HG02884 (cell line): ENCODE measurements around the gene ELFN2.
"Not testable (repeated sequence)": the region's sequence is repeated elsewhere in the genome, so short reads cannot be mapped to it uniquely, and the experiment has no call there.

ENCODE experiments used
- ATAC-seq: cut with Tn5 transposase; IDR thresholded peaks from one replicate; pipeline ENCODE4 v1.9.1; 2021; ENCODE audit warnings: mild to moderate bottlenecking, moderate library complexity; ENCODE audit not compliant: unreplicated experiment

ELFN2 gene

DNA sequence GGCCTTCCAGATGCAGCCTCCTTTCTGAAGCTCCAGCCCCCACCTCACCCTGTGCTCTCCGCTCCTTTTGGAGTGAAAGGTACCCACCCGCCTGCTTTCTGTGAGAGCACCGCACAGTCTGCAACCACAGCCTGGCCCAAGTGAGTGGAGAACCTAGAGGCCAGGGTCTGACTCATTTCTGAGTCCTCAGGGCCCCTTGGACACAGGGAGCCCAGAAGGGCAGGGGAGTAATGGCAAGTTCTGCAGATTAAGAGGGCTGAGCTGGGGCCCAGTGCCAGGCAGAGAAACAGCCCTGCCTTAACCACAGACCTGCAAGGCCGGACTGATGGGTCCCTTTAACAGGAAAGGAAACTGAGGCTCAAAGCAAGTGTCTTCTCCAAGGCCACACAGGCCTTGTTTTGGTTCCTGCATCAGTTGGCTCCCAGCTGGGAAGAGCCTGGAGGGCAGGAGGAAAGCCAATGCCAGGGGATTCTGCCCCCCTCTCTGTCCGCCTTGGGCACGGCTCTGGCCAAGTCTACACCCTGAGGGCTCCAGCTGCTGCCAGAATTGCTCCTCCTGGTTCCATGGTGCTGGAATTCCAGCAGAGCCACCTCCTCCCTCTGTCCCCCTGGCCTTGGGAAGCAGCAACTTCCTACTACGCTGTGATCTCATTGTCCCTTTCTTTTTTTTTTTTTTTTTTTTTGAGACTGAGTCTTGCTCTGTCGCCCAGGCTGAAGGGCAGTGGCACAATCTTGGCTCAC is 89.9 kb downstream of the ELFN2 start:
- no peak for ATAC-seq

DNA sequence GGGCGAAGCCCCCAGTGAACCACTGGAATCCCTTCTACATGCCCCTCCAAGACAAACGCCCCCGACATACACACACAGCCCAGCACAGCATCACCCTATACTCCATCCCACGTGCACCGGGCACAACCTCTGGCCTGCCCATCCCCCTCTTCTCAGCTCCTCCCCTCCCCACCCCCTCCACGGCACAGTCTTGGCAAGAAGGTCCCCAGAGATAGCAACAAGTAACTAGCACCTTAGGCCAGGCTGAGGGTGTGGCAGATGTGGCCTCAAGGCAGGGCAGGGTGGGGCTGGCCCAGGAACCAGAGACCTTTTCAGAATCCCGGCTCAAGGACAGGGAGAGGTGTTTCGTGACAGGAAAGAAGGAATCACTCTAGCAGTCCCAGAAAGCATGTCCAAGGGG is 90.7 kb downstream of the ELFN2 start:
- no peak for ATAC-seq

DNA sequence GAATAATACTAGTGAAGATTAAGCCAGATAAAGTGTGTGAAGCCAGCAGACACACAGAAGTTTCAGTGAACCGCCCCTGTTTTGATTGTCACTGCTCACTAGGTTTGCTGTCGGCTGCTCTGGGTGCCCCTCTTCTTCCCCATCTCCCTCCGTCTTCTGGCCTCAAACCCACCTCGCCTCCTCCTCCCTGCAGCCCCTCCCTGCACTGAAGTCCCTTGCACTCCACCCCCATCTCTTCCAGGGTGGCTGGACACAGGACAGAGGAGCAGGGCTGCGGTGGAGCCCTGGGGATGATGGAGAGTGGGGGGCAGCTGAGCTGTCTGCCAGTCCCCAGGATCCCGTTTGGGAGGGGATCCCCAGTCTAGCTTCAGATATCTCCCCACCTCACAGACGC is 91.5 kb downstream of the ELFN2 start:
- ATAC-seq: no peak

DNA sequence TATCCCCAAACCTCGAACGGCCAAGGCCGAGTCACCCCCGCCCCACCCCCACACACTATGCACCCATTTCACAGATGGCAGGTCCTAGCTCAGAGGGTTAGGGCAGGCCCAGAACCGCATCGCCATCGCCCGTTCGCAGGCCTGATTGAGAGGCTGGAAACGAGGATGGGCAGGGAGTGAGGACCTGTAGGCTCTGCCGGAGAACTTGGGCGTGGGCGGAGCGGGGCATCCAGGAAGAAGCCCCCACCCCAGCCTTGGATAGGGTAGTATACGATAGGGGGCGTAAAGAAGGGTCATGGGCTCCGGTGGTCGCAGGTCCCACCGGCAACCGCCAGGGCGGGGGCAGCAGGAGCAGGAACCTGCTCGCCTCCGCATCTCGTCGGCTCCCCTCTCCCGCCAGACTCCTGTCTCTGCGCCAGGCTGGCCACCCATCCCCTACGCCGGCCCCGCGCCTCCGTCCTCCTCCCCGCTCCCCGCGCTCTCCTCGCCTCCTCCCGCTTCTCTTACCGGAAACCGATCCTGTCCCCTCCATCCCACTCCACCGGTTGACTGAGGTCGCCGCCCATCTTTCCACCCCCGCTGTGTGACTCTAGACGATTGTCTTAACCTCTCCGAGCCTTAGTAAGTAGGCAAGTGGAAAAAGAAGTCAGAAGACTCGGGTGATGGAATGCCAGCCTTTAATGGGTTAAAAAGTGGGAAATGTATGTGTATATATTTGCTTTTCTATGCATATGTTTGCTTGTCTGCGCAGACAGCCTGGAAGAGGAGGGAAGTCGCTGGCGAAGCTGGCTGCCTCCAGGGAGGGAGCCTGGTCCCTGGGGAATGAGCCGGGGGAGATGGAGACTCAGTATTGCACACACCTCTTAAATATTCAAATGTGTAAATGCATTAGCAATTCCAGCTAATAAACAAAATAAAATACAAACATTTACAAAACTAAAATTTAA is 92.1 kb downstream of the ELFN2 start:
- no peak for ATAC-seq

DNA sequence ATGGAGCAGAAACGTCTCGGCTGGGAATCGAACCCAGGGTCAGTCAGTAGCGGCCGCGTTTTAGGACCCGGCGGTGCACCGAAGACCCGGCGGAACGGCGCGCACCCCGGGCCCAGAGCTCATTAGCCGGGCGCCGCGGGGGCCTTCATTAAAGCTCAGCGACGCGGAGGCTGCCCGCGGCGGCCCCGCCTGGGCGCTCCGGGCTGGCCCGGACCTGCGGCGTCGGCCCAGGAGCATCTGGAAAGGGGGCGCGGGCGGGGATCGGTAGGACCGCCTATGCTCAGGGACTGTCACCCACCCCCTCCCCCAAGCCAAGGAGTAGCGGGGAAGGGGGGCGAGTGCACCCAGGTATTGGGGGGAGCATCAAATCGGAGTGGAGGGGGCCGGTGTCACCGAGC is 92.8 kb downstream of the ELFN2 start:
- no peak for ATAC-seq

DNA sequence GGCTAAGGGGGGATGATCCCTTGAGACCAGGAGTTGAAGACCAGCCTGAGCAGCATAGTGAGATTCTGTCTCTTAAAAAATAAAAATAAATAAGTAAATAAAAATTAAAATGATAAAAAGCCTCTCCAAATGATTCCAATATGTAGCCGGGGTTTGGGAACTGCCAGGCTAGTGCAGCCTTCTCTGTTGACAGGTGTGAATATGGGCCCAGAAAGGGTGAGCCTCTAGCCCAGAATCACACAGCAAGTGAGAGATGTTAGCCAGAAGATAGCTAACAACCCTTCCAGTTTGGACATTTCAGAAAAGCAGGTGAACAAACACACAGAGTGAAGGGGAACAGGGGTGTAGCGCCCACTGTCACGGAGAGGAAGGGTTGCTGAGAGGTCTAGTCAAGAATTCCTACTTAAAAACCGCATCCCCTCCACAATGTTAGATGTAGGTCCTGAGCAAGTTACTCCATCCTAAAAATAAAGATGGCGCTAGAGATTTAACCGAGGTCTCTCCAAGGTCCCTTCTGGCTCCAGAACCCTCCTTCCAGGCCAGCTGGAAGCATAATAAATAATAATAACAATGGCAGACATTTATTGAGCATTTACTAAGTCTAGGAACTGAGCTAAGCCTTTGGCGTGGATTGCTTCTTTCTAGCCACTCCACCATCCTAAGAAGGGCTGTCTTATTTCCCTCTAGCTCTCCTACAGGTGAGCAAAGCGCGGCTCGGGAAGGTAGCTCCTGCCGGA is 93.4 kb downstream of the ELFN2 start:
- no peak for ATAC-seq

DNA sequence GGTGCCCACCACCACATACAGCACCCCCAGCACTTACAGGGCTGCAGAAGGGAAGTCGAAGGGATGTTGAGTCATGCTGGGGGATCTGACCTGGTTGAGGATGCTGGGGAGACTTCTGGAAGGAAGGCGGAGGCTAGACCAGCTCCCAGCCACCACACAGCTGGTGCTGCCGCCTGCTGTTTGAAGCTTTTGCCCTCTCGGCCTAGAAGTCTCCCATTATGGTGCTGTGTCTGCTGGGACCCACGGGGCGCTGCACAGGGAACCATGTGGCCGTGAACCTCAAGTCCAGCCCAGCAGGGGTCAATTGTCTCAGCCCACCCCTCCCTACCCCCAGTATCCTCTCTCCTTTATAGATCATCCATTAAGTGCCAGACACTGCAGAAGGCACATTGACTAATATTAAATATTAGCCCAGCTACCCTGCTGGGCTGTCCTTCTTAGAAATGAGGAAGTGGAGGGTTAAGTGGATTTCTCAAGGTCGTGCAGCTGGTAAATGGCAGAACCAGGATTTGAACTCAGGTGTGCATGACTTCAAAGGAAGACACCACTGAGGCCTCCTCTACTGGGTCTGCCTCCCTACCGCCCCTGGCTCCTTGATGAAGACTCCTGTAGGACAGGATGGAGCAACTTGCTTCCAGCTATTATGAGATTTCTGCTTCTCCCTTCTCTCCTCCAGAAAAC is 95.3 kb downstream of the ELFN2 start:
- no peak for ATAC-seq

DNA sequence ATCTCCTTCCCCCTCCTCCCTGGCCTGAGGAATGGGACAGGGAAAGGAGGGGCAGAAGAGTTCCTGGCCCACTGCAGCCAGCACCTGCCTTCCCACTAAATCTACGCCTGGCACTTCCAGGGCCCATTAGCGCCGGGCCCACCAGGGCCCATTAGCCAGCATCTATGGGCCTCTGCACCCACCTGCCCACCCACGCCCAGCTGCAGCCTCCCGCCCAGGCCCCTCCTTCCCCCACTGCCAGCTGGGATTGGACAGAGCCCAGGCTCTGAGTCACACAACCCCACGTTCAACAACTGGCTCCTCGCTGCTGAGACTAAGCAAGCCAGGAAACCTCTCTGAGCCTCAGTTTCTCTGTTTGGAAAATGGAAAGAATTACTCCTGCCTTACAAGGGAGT is 96.2 kb downstream of the ELFN2 start:
- ATAC-seq: no peak

DNA sequence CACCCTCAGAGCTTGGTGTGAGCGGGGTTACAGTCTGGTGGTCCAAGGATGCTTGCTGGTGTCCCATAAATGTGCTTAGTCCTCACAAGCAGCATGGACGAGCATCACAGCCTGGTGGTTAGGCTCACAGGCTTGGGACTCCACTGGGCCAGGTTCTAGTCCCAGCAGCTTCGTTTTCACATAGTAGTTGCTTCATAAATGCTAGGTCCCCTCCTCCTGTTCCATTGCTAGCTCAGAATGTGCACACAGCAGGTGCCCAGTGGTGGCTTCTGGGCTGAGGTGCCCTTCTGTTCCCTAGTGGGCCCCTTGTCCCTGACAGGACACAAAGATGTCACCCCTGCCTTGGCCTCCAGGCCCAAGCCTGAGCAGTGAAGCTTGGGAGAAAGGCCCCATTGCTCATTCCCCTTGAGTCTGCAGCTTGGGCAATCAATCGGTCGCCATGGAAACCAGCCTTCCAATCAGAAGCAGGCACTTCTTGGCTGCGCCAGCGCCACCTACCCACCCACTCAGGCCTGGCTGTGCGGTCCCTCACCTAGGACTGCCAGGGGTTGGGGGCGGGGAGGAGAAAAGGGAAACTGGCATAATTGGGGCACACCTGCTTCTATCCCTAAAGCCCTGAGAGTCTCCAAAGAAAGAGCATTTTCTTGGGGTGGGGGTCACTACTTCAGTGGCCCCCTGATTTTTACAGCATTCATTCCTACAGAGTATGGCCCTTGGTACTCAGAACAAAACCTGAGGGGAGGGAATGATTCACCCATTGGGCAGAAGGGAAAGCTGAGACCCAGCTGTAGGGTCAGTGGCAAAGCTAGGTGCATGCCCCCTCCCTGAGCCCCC is 96.9 kb downstream of the ELFN2 start:
- ATAC-seq: no peak

DNA sequence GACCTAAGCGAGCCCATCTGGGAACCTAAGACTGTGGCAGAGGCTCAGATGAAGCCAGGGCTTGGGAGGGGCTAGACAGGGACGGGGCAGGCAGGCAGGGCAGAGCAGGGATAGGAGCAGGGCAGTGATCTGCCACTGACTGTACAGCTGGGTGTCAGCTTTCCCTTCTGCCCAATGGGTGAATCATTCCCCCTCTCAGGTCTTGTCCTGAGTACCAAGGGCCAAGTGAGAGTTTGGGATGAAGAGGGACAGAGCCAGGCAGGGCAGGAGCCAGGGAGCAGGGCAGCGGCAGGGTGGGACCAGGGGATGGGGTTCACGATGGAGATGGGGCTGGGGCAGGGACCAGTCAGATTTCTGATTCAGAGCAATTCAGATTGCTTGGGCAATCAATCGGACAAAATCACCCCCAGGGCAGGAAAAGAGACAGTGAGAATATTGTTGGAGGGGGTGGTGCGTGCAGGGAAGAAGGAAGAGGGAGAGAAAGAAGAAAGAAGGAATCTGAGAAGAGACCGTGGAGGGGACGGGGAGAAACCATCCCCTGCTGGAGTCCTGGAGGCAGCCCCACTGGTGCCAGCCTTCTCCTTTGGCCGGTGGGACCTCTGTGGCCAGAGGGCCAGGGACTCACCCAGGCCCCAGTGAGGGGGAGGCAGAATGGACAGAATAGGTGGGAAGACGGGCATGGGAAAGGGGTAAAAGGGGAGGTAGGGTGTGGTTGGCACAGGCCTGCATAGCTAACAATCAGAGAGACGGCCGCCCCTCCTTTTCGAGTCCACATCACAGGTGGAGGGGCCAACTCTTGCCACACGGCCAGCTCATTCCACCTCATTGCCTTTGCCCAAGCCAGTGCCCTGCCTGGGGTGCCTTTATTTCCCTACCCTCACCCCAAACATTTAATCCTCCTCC is 97.8 kb downstream of the ELFN2 start:
- ATAC-seq: no peak

DNA sequence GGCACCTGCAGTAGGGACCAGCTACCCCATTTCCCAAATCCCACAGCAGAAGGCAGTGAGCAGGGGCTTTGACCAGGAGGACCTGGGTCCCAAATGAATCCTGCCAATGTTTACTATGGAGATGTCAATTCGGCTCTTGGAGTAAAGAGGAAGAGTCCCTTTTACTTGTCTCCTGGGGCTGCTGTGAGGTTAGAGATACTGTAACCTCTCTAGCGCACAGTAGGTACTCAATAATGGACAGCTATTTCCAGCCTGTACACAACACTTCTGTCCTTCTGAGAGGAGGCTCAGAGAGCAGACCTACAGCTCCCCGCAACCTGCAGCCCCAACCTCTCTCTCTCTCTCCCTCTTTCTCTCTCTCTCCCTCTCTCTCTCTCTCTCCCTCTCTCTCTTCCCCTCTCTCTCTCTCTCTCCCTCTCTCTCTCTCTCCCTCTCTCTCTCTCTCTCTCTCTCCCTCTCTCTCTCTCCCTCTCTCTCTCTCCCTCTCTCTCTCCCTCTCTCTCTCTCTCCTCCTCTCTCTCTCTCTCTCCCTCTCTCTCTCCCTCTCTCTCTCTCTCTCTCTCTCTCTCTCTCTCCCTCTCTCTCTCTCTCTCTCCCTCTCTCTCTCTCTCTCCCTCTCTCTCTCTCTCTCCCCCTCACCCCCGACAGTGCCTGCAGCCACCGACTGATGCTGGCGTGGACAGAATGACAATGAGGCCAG is 98.6 kb downstream of the ELFN2 start:
- not testable (repeated sequence) for ATAC-seq

DNA sequence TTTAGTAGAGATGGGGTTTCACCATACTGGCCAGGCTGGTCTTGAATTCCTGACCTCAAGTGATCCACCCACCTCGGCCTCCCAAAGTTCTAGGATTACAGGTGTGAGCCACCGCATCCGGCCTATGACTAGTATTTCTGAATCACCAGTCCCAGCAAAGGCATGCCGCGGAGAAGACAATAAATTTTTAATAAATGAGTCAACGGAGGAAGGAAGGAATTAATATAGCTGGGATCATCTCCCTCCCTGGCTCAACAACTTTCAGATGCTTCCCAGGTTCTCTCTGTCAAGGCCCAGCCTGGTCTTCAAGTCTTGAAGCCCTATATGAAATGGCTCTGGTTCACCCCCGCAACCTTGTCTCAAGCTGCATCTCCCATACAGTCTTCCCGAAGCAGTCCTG is 99.3 kb downstream of the ELFN2 start:
- no peak for ATAC-seq

DNA sequence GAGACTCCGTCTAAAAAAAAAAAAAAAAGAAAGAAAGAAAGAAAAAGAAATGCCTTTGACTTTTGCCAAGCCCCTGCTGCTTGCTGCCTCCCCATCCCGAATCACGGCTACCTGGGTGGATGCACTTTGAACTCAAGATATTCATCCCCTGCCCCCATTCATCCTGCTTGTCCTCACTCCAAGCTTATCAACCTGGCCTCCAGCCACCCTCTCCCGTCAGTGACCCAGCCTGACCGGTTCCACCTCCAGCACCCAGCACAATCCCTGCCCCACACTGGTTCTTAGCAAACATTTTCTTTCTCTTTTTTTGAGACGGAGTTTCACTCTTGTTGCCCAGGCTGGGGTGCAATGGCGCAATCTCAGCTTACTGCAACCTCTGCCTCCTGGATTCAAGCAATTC is 100.6 kb downstream of the ELFN2 start:
- no peak for ATAC-seq

DNA sequence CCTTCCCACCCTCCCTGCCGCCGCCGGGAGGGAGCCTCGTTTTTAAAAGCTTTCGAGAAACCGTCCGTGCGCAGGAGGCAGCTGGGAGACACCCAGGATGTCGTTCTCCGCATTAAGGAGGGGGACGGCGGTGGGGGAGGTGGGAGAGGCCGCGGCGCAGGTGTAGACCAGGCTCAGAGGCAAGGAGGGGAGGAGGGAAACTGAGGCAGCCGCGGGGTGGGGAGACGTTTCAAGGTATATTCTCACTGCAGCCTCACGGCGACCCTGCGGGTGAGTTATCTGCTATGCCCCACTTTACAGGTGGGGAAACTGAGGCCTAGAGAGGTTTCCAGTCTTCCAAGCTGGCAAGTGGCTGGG is 102.3 kb downstream of the ELFN2 start:
- ATAC-seq: no peak

DNA sequence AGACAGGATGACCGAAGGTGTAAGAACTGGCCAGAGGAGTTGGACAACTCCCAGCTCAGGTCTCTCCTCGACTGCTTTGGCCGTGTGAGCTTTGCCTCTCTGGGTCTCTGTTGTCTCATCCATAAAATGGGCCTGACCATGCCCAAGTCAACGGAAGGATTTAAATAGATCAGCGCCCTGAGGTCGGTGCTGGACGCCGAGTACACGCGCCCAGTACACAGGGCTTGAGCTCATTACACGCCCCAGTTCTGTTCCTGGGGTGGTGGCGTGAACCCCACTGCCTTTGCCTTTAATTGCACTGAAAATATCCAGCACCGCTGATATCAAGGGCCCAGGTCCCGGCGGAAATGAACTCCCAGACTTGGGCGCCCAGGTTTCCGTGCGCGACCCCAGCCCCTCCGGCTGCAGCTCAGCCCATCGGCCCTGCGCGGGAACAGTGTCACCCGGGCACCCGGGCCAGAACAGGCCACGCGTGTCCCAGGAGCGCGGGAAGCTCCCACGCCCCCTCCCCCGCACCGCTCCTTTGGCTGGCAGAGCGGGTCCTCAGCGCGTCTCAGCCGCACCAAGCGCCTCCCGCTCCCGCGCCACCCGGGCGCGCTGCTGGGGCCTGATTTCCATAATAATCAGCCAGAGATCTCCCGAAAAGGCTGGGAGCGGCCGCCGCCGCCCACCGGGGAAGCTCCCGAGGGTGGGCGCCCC is 102.8 kb downstream of the ELFN2 start:
- ATAC-seq: no peak

DNA sequence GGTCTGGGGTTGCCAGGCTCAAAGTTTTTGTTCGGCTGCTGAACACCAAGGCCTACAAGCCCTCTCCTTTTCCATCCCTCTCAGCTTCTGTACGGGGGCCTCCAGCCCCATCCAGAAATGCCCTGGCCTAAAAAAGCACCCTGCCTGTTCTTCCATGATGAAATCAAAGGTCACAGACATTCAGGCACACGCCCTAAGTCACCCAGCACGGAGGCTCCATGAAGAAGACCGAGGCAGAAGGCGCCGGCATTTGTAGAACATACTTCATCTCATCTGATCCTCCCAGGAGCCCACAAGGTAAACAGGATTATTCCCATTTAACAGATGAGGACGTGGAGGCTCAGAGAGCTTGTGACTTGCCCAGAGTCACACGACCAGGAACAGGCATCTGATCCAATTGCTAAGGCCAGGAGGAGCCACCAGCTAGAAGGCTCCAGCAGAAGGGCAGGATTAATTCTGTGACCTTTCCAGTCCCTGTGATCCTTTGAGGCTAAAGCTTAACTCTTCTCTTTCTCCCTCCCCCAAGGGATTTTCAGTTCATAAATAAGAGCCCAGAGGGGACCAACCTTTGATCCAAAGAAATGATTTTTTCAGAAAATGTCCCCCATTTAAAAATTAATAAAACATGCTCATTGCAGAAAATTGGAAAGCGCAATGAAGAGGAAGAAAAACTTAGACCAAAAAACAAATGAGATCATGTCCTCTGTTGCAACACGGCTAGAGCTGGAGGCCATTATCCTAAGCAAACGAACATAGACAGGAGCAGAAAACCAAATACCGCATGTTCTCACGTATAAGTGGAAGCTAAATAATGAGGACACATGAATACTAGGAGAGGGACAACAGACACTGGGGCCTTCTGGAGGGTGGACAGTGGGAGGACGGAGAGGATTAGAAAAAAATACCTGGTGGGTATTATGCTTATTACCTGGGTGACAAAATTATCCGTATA is 106.3 kb downstream of the ELFN2 start:
- ATAC-seq: no peak

DNA sequence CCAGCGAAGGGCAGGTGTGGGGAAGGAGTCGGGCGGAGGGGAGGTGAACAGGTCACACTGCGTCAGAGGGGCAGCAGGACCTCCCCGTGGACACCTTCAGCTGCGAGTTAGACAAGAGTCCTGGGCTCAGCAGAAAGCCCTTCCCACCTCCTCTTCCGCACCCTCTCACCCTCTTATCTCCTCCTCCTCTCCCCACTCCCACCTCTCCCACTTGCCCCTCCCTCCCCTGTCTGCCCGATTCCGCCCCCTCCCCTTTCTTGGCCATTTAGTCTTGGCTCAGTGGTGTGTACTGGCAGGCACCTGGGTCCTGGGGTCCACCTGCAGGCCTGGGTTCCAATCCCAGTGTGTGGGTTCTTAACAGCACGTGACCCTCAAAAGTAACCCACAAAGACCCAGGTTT is 107.8 kb downstream of the ELFN2 start:
- ATAC-seq: no peak
